Common myeloid progenitor, CD34-positive (primary cell): ENCODE data around the gene PFKL.

Experiments used
- CTCF ChIA-PET: fragments of 350-600 bp; sonication (Branson Sonifier 250); formaldehyde crosslinking; loops from one replicate; lab custom pipeline; 2021; ENCODE audit warnings: antibody characterized with exemption; lab: Charles Lee
- POLR2A ChIA-PET: fragments of 350-600 bp; sonication (Branson Sonifier 250); formaldehyde crosslinking; loops from one replicate; lab custom pipeline; 2021; ENCODE audit warnings: antibody characterized with exemption; lab: Charles Lee
- DNase-seq, 3 donors: peaks; one replicate each; pipeline versions ENCODE4 v3.0.0 to v3.0.0-alpha.2; 2013
- H3K27ac ChIP-seq, 2 experiments: 1 replicate in 1 of 2; 2 replicates in 1 of 2; pipeline ENCODE4 v1.7.0; 2013; ENCODE audit warnings: inconsistent platforms in 2 of 2, low read length in 2 of 2, mild to moderate bottlenecking in 2 of 2, low read depth in 1 of 2, moderate library complexity in 1 of 2; ENCODE audit not compliant: severe bottlenecking in 2 of 2, insufficient read depth in 1 of 2, poor library complexity in 1 of 2
- H3K27me3 ChIP-seq, 5 experiments: replicated peaks in 2 of 5; 1 replicate in 3 of 5; 2 replicates in 2 of 5; pipeline versions ENCODE4 v1.6.1 to v1.7.0; 2013; ENCODE audit warnings: low read length in 4 of 5, mild to moderate bottlenecking in 2 of 5, moderate library complexity in 2 of 5, inconsistent platforms in 1 of 5; ENCODE audit not compliant: insufficient read depth in 5 of 5, control insufficient read depth in 4 of 5
- H3K36me3 ChIP-seq, 4 experiments: 1 replicate in 2 of 4; 2 replicates in 2 of 4; pipeline versions ENCODE4 v1.6.1 to v1.7.0; 2013; ENCODE audit warnings: low read length in 3 of 4, control low read depth in 1 of 4, mild to moderate bottlenecking in 1 of 4; ENCODE audit not compliant: control insufficient read depth in 4 of 4, insufficient read depth in 4 of 4
- H3K4me1 ChIP-seq, 4 experiments: 1 replicate in 3 of 4; 2 replicates in 1 of 4; pipeline versions ENCODE4 v1.6.1 to v1.7.1; 2013; ENCODE audit warnings: low read length in 3 of 4, mild to moderate bottlenecking in 3 of 4, control low read depth in 1 of 4, inconsistent platforms in 1 of 4, moderate library complexity in 1 of 4; ENCODE audit not compliant: control insufficient read depth in 4 of 4, insufficient read depth in 4 of 4; ENCODE audit errors: control extremely low read depth in 1 of 4
- H3K4me3 ChIP-seq, 7 experiments: 1 replicate in 4 of 7; 2 replicates in 3 of 7; pipeline versions ENCODE4 v1.5.1 to v1.7.0; 2013; ENCODE audit warnings: mild to moderate bottlenecking in 7 of 7, low read length in 6 of 7, moderate library complexity in 6 of 7, inconsistent platforms in 2 of 7, low read depth in 2 of 7, control low read depth in 1 of 7; ENCODE audit not compliant: insufficient read depth in 4 of 7, control insufficient read depth in 1 of 7; ENCODE audit errors: extremely low read depth in 1 of 7
- H3K9me3 ChIP-seq, 5 experiments: 1 replicate in 4 of 5; 2 replicates in 1 of 5; pipeline versions ENCODE4 v1.6.1 to v1.7.1; 2013; ENCODE audit warnings: low read length in 4 of 5, mild to moderate bottlenecking in 2 of 5, inconsistent platforms in 1 of 5, low read depth in 1 of 5, moderate library complexity in 1 of 5; ENCODE audit not compliant: control insufficient read depth in 4 of 5, insufficient read depth in 2 of 5; ENCODE audit errors: control extremely low read depth in 1 of 5
- WGBS: methylation state at CpG from one replicate; pipeline ENCODE4 v1.1.5; 2013; ENCODE audit not compliant: insufficient coverage; 5-methylcytosine and 5-hydroxymethylcytosine counted together

PFKL gene

GRCh38 chr21:44328242-44328895 is 28.5 kb downstream of the PFKL start:
- H3K4me1 ChIP-seq = no peaks in the 10 kb centered on the region
- POLR2A ChIA-PET = no interaction called here
- H3K36me3 ChIP-seq = peaks cover 4 to 57% (median 31%) of the 10 kb centered on the region in 4 experiments

GRCh38 chr21:44329086-44329889 is 29.4 kb downstream of the PFKL start:
- WGBS = 88% methylated on average over 20 of the region's 26 CpGs
- Histone ChIP-seq H3K4me3 (no peak overlapping the region), H3K9me3 (no peaks in the 10 kb centered on the region), H3K36me3 (peaks cover 4 to 48% (median 24%) of the 10 kb centered on the region in 4 experiments), H3K27ac (no peak overlapping the region), H3K4me1 (no peaks in the 10 kb centered on the region), H3K27me3 (no peaks in the 10 kb centered on the region)
- ChIA-PET POLR2A (no interaction called here), CTCF (interaction anchor here (1.0 to 1.2 kb wide), 2 partner anchors 9 to 14 kb away, joined by 3 read pairs; no protein-coding TSS in a partner anchor)
- no peak for DNase-seq

More at GRCh38 chr21:44328242-44328895, 28.5 kb downstream of the PFKL start:
- Histone ChIP-seq H3K4me3 (no peak overlapping the region), H3K27me3 (no peaks in the 10 kb centered on the region), H3K9me3 (no peaks in the 10 kb centered on the region), H3K27ac (no peak overlapping the region)
- CTCF ChIA-PET = no interaction called here
- DNase-seq = no peak
- WGBS = 94% methylated on average over 24 of the region's 25 CpGs

- whole genome bisulfite sequencing = 95% methylated on average over 43 of the region's 44 CpGs
- CTCF ChIA-PET = interaction anchor here (1.0 to 1.2 kb wide), 2 partner anchors 8 to 15 kb away, joined by 3 read pairs; no protein-coding TSS in a partner anchor
- POLR2A ChIA-PET = no interaction called here
- no peak for DNase-seq
- Histone ChIP-seq H3K27ac (no peak overlapping the region), H3K4me3 (no peak overlapping the region), H3K27me3 (no peaks in the 10 kb centered on the region), H3K9me3 (no peaks in the 10 kb centered on the region), H3K36me3 (peaks cover 3 to 40% (median 20%) of the 10 kb centered on the region in 4 experiments), H3K4me1 (no peaks in the 10 kb centered on the region)
Measured at GRCh38 chr21:44329971-44330681, 30.3 kb downstream of the PFKL start.

DNA sequence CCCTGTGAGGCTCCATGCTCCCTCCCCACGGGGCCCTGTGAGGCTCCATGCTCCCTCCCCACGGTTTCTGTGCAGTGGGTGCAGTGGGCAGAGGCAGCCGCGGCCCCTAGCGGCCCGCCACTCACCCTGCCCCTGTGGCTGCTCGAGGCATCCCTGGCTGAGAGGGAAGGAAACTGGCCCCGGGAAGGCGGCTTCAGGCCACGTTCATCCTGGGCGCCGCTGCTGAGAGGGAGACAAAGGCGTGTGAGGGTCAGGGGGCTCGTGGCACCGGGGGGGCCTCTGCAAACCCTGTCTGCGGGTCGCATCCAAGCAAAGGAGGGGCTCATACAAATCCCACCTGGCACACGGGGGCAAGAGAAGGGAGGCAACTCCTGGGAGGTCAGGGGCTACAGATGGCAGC is 30.8 kb downstream of the PFKL start:
- WGBS = 82% methylated on average over 18 of the region's 18 CpGs
- ChIA-PET POLR2A (no interaction called here), CTCF (interaction anchor here (0.9 kb wide), 1 partner anchor 12 kb away, joined by 3 read pairs; no protein-coding TSS in a partner anchor)
- Histone ChIP-seq H3K9me3 (no peaks in the 10 kb centered on the region), H3K4me1 (no peaks in the 10 kb centered on the region), H3K36me3 (peaks cover 3 to 34% (median 19%) of the 10 kb centered on the region in 4 experiments), H3K27me3 (no peaks in the 10 kb centered on the region), H3K4me3 (no peak overlapping the region), H3K27ac (no peak overlapping the region)
- DNase-seq = no peak

DNA sequence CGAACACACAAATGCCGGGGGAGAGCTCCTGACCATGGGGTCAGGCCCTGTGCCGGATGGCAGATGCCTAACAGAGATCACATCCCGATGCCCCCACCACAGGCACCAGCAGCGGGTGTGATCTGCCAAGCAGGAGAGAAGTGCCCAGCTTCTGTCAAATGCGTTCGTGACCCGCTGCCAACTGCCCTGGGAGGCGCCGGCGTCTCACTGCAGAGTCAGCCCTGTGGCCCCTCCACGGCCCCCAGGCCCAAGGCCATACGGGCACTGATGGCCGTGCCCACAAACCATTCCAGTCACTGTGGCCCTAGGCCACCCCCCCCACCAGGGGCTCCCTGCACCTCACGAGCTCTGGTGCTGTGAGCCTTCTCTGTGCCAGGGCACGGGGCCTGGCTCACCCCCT is 31.4 kb downstream of the PFKL start:
- no peak overlapping the region for H3K27ac ChIP-seq
- no peak for DNase-seq
- no peak overlapping the region for H3K4me3 ChIP-seq
- 100% methylated on average over 5 of the region's 16 CpGs for WGBS
- ChIA-PET POLR2A (no interaction called here), CTCF (interaction anchor here (0.6 to 0.9 kb wide), 2 partner anchors 11 to 28 kb away, joined by 3 read pairs; no protein-coding TSS in a partner anchor)
- no peaks in the 10 kb centered on the region for H3K27me3 ChIP-seq
- H3K9me3 ChIP-seq = no peaks in the 10 kb centered on the region
- H3K4me1 ChIP-seq = no peaks in the 10 kb centered on the region
- peaks cover 1 to 33% (median 17%) of the 10 kb centered on the region in 4 experiments for H3K36me3 ChIP-seq

- WGBS = 94% methylated on average over 20 of the region's 20 CpGs
- Histone ChIP-seq H3K27ac (no peak overlapping the region), H3K36me3 (peaks cover 0 to 34% (median 17%) of the 10 kb centered on the region in 4 experiments), H3K9me3 (no peaks in the 10 kb centered on the region), H3K4me1 (no peaks in the 10 kb centered on the region), H3K4me3 (no peak overlapping the region), H3K27me3 (no peaks in the 10 kb centered on the region)
- DNase-seq = no peak
- CTCF ChIA-PET = interaction anchor here (0.6 to 0.9 kb wide), 2 partner anchors 11 to 29 kb away, joined by 3 read pairs; no protein-coding TSS in a partner anchor
- POLR2A ChIA-PET = no interaction called here
Measured at GRCh38 chr21:44331650-44332307, 31.9 kb downstream of the PFKL start.
